Fibroblast of peridontal ligament (primary cell): ENCODE measurements around the gene BLVRA.

Experiments used
- DNase-seq: peaks from one replicate; pipeline ENCODE4 v3.0.0-alpha.2; 2010; ENCODE audit errors: extremely low read depth

BLVRA gene

GRCh38 chr7:43750016-43750887, 8.2 kb upstream of the BLVRA start:
- peak; percentile 31 for DNase-seq

DNA sequence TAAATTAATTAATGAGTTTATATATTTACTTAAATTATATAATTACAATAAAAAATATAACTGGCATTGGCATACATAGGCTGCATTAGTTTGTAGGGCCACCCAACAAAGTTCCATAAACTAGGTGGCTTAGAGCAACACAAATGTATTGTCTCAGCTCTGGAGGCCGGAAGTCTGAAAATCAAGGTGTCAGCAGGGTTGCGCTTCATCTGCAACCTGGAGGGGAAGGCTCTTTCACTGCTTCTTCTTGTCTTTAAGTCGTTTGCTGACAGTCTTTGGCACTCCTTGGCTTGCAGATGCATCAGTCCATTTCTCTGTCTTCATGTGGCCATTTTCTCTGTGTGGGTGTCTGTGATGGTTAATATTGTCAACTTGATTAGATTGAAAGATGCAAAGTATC, 6.1 kb upstream of the BLVRA start:
- no peak for DNase-seq

DNA sequence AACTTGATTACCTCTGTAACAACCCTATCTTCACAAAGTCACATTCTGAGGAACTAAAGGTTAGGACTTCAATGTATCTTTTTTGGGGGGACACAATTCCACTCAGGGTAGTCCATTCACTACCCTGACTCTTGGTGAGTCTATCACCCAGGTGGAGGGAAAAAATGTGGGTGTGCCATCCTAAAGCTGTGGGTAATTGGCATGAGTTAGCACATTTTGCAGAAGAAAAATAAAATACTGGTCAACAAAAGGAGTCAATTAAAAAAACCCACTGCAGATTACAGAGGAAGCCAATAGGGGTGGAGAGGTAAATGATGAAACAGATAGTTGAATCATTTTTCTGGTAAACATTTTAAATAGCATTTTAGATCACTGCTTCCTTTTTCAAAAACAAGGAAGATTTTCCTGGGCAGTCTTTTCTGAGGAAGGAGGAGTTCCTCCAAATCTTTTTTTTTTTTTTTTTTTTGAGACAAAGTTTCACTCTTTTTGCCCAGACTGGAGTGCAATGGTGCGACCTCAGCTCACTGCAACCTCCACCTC, 5.1 kb upstream of the BLVRA start:
- peak; percentile 45 for DNase-seq

DNA sequence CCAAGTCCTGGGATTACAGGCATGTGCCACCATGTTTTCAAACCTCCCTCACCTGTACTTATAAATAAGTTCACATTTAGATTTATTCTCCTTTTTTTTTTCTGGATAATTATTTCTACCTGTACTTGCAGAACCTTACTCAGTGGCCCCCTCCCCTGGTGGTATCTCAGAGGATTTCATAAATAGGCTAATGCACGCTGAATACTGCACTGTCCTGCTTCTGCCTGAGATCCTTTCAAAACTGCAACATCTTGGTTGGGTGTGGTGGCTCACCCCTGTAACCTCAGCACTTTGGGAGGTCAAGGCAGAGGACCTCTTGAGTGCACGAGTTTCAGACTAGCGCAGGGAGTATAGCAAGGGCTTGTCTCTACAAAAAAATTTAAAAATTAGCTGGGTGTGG, 4.6 kb upstream of the BLVRA start:
- no peak for DNase-seq

DNA sequence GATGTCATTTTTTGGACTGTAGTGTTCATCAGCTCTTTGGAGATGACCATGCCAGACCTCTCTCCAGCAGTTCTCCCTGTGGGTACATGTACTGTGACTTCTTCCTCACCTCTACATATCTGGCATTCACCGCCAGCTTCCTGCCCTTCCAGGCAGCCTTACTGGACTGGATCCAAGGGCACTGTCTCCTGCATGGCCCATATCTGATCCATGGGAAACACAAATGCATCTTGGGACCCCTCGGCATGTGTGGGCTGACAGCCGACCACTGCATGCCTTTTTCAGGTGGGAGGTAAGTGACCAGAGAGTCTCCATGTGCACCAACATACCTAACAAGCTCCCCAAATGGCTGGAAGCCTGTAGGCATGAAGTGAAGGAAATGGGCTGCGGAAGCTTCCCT, 3.9 kb upstream of the BLVRA start:
- no peak for DNase-seq

GRCh38 chr7:43756368-43757072, 2.0 kb upstream of the BLVRA start:
- peak; percentile 79 for DNase-seq

- no peak for DNase-seq
Observed at GRCh38 chr7:43757073-43757720, 1.3 kb upstream of the BLVRA start.

- DNase-seq: peak; percentile 43
Observed at GRCh38 chr7:43758822-43759683, 573 bp downstream of the BLVRA start.

- no peak for DNase-seq
Observed at GRCh38 chr7:43760861-43761260, 2.4 kb downstream of the BLVRA start.

GRCh38 chr7:43761382-43761781, 2.9 kb downstream of the BLVRA start:
- DNase-seq: no peak

DNA sequence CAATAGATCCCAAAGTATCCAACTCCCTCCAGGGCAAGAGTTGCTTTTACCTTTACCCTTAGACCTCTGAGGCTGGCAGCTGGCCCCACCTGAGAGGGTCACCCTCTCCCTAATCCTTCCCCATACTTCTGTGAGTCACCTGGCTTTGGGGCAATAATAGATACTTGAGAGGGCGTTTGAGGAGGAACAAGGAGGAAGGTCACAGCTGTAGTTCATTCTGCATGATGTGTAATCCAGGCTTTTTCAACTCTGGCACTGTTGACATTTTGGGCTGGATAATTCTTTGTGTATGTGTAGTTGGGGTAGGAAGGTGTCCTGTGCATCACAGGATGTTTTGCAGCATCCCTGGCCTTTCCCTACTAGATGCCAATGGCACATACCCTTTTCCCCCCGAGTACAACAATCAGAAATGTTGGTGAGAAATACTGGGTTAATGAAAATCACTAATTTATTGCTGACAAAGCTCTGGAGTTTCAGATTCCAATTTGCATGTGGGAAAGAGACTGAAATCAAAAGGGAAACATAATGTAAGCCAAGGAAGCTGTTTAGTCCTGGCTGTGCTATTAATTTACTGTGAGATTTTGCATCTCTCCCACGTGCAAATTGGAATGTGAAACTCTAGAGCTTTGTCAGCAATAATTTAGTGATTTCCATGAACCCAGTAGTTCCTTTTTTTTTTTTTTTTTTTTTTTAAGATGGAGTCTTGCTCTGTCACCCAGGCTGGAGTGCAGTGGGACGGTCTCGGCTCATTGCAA, 3.6 kb downstream of the BLVRA start:
- DNase-seq: peak; percentile 37

DNA sequence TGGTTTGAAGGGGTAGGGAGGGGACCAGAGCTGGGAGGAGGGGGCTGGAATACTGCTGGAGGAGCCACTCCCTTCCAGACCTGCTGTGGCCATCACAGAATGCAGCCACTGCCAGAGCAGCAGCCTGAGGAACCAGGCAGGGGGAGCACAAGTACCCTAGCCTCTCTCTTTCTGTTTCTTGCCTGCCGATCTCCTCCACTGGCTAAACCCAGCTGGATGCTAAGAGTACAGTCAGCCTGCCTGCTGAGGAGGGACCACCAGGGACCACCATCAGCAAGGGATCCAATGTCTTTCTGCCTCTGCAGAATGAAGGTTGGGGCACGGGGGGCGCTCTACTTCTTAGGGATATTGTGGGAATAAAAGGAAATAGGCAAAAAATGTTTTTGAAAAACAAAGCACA, 4.7 kb downstream of the BLVRA start:
- no peak for DNase-seq

DNA sequence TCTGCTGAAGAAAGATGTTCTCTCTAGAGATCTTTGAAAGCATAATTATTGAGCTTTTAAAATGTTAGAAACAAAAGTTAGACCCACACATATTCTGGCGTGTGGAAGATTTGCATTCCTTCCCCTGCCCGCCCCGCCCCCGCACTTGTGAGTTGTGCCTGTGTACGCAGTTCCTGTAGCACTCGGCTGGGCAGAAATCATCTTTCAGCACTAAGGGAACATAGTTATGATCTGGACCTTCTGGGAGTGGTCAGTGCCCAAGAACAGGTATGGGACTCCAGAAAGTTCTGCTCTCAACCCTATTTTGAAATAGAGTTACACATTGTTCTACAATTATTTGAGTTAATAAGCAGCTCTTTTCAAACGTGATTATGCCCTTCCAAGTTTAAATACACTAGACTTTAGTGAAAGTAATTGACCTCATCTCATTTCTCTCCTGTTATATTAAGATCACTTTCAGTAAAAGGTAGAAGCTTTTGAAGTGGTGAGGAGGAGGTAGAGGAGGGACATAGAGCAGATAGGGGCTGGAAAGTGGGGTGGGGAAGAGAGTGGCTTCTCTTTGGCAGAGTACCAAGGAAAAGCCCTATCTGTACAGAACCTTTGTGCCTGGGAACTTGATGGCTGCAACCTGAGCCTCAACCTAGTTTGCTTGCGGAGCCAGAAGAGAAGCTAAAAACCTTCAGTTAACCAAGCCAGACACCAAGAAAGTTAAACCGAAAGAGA, 5.7 kb downstream of the BLVRA start:
- DNase-seq: no peak

- peak; percentile 21 for DNase-seq
Observed at GRCh38 chr7:43764807-43765491, 6.5 kb downstream of the BLVRA start.

GRCh38 chr7:43766564-43766963, 8.1 kb downstream of the BLVRA start:
- DNase-seq: no peak

GRCh38 chr7:43767311-43767710, 8.8 kb downstream of the BLVRA start:
- no peak for DNase-seq

- DNase-seq: no peak
Observed at GRCh38 chr7:43768201-43768886, 9.9 kb downstream of the BLVRA start.

DNA sequence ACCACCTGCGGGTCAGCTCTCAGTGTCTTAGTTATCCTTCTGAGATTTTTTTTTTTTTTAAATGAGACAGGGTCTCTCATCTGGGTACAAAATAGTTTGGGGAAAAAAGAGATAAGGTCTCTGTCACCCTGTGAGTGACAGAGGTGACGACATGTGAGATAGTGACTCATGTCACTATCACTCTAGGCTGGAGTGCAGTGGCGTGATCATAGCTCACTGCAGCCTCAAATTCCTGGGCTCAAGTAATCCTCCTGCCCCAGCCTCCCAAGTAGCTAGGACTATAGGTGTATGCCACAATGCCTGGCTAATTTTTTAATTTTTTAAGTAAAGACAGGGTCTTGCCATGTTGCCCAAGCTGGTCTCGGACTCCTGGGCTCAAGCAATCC, 10.4 kb downstream of the BLVRA start:
- DNase-seq: no peak

DNA sequence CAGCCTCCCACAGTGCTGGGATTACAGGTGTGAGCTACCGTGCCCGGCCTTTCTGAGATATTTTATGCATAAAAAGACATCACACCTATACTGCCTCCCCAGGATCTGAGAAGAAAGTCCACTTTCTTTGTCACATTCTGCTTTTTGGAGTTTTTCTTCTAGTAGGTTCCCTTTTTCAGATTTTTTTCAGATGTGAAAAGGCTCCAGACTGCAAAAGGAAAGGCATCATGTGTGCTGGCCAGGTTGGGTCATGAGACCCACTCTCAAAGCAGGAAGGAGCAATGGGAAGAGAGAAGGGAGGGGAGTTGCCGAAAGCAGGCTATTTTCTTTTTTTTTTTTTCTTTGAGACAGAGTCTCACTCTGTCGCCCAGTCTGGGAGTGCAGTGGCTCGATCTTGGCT, 10.8 kb downstream of the BLVRA start:
- no peak for DNase-seq
